ENCODE results near the gene DSP.

GRCh38 chr6:7578516-7578915, 37.0 kb downstream of the DSP start:
- TF ChIP-seq CTCF (IDR thresholded peaks at IDR 0.05) (no peak), EP300 (IDR thresholded peaks at IDR 0.05) (no peak)

Data from tibial nerve (tissue), 4 donors.